T-helper 2 cell treated with Interferon-gamma antibody and Interleukin-4, amounts not matched to agents 5 μg/mL and 100 μg/mL, for 36 hours (primary cell): ENCODE measurements around the gene RGPD3.
"Not testable (repeated sequence)": the region's sequence is repeated elsewhere in the genome, so short reads cannot be mapped to it uniquely, and the experiment has no call there.

Experiments used
- DNase-seq: peaks from one replicate; pipeline ENCODE4 v3.0.0; 2021; ENCODE audit warnings: low spot score
- H3K27ac Mint-ChIP-seq: one replicate; pipeline ENCODE4 v1.8.0; 2021; ENCODE audit warnings: mild to moderate bottlenecking, mixed read lengths
- H3K27me3 Mint-ChIP-seq: one replicate; pipeline ENCODE4 v1.8.0; 2021; ENCODE audit warnings: low read depth, mixed read lengths
- H3K36me3 Mint-ChIP-seq: one replicate; pipeline ENCODE4 v1.8.0; 2021; ENCODE audit warnings: low read depth, mixed read lengths
- H3K4me1 Mint-ChIP-seq: one replicate; pipeline ENCODE4 v1.8.0; 2021; ENCODE audit warnings: low read depth, mixed read lengths
- H3K4me3 Mint-ChIP-seq: one replicate; pipeline ENCODE4 v1.8.0; 2022; ENCODE audit warnings: mild to moderate bottlenecking, moderate library complexity, mixed read lengths
- H3K9me3 Mint-ChIP-seq: one replicate; pipeline ENCODE4 v1.8.0; 2021; ENCODE audit warnings: mixed read lengths

RGPD3 gene

DNA sequence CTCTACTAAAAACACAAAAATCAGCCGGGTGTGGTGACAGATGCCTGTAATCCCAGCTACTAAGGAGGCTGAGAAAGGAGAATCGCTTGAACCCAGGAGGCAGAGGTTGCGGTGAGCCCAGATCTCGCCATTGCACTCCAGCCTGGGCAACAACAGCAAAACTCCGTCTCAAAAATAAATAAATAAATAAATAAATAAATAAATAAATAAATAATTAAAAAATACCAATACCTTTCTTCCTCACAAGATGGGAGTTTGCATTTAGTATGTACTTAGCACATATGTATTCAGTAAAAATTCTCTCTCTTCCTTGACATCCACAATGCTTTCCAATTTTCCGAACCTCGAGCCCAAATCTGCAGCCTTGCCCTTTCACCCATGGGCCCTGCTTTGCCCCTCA is 32.1 kb upstream of the RGPD3 start:
- H3K27me3 Mint-ChIP-seq, H3K4me3 Mint-ChIP-seq, H3K27ac Mint-ChIP-seq, H3K36me3 Mint-ChIP-seq, DNase-seq, H3K4me1 Mint-ChIP-seq, H3K9me3 Mint-ChIP-seq: not testable (repeated sequence)

DNA sequence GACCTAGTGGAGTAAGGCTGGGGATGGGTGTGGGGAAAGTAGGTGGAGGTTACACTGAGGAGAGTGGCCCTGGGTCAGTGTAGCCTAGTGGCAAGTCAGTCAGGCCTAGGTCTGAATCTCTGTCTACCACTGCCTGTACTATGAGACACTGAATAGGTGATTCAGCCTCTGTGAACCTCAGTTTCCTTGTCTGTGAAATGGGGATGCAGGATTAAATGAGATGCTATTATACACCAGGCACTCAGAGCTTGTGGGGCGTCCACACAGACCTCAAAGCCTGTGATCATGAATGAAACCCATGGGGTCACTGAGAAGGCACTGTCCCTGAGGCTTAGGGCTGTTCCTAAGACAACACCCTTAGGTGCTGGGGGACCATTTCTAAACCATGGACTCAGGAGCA is 30.3 kb upstream of the RGPD3 start:
- DNase-seq, H3K36me3 Mint-ChIP-seq, H3K27me3 Mint-ChIP-seq, H3K4me3 Mint-ChIP-seq, H3K27ac Mint-ChIP-seq, H3K4me1 Mint-ChIP-seq, H3K9me3 Mint-ChIP-seq: not testable (repeated sequence)

DNA sequence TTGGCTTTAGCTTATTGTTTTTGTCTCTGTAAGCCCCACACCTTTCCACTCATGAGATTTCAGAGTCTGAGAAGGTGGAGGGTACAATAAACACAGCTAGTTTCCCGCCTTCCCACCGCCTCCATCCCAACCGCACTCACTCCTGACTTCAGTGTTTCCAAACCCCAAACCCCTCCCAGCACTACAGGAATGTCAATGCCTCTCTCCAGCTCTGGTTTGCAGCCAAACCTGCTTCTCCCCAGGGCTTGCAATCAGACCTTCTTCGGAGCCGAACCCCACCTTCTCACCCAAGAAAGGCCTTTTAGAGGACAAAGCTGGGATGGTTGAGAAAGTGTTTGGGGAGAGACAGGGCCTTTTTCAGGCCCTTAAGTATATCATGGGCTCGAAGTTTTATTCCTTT is 24.7 kb upstream of the RGPD3 start:
- H3K4me3 Mint-ChIP-seq, H3K9me3 Mint-ChIP-seq, H3K27ac Mint-ChIP-seq, H3K27me3 Mint-ChIP-seq, DNase-seq, H3K36me3 Mint-ChIP-seq, H3K4me1 Mint-ChIP-seq: not testable (repeated sequence)

DNA sequence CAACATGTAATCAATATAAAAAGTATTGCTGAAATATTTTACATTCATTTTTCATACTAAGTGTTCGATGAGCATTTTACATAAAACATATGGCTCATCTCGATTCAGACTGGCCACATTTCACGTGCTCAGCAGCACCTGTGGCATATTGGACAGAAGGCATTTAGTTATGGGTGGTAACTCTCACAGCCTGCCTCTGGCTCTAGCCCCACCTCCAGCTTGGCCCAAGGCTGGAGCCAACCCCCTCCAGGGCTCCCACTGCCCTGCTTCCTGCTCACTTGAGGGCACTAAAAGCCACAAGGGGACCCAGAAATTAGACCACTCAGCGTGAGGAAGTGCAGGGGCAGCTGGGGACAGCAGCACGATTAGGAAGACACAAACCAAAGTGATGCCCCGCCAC is 24.2 kb upstream of the RGPD3 start:
- H3K27me3 Mint-ChIP-seq = not testable (repeated sequence)

DNA sequence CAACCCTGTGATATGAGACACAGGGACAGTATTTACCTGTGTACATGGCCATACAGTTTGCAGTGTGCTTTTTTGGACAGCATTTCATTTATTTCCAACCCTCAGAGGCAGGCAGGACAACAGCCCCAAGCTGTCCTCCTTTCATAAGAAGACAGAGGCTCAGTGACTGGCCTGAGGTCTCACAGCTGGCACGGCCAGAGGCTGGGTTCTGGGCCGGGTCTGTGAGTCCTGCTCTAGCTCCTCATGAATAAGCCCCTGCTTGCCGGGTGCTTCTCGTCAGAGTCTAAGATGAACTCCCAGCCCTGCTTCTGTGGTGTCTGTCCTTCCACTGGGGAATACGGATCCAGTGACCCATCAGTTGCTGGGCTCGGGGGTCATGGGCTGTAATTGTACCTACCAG is 21.5 kb upstream of the RGPD3 start:
- not testable (repeated sequence) for DNase-seq, H3K27ac Mint-ChIP-seq, H3K4me1 Mint-ChIP-seq, H3K4me3 Mint-ChIP-seq, H3K36me3 Mint-ChIP-seq, H3K9me3 Mint-ChIP-seq
- peaks cover 16% of the 10 kb centered on the region for H3K27me3 Mint-ChIP-seq

More for the DNA sequence above, 24.2 kb upstream of the RGPD3 start:
- not testable (repeated sequence) for H3K4me1 Mint-ChIP-seq, DNase-seq, H3K27ac Mint-ChIP-seq, H3K4me3 Mint-ChIP-seq, H3K36me3 Mint-ChIP-seq, H3K9me3 Mint-ChIP-seq

DNA sequence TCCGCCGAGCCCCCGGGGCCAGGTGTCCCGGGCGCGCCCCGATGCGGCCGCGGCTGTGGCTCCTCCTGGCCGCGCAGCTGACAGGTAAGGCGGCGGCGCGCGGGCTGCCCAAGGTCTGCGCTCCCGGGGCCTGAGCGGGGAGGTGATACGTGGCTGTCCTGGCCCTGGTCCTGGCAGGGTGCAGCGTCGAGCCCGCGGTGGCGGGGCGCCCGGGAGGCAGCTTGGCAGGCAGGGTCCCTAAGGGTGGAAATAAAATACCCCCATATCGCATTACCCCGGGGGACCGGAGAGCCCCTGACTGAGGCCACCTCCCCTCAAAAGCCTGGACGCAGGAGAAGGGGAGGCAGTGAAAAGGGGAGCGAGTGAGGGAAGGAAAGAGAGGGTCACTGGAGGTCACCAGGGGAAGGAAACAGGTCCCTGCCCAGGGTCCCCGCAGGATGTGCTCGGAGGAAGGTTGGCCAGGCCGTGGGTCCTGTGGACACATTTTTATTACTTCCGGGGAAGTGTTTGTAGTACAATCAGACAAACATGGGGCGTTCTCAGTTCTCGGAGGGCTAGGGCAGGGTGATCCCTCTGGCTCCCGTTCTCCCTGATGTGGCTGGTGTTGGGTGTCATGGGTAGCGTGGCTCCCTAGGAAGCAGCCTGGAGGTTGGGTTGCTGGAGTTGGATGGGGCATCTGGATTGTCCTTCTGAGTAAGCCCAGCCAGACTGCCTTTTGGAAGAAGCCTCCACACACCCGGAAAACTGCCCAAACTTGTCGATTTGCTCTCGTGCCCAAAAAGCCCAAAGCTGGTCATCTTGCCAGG is 19.4 kb upstream of the RGPD3 start:
- not testable (repeated sequence) for H3K36me3 Mint-ChIP-seq, H3K4me1 Mint-ChIP-seq, H3K27ac Mint-ChIP-seq

DNA sequence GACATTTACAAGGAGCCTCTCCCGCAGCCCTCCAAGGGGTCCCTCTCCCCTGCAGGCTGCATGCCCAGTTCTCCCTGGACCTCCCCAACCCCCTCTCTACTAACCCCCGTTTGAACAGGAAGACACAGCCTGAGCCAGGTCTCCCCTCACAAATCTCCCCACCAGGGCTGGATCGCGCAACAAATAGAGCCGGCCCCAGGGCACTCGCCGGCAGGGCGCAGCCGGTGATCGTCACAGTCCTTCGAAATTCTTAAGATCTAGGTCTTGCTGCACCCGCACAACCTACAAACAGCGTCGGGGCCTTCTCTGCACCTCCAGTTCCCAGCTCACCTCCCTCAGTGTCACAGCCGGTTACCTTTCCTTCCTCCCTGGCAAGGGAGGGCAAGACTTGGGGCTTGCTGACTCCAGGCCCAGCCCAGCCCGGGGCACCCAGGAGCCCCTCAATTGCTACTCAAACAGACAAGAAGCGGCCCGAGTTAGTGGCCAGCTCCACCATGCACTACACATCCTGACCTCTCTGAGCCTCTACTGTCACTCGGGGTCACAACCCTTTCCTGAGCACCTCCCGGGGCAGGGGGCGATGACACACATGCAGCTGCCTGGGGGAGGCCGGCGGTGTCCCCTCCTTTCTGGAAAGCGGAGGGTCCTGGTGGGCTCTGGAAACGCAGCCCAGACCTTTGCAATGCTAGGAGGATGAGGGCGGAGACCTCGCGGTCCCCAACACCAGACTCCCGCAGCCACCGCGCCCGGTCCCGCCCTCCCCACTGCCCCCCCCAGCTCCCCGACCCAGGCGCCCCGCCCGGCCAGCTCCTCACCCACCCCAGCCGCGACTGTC is 18.6 kb upstream of the RGPD3 start, which contains the start of gene CD8B2:
CD8B2 (plus strand) TSS at position 814 of the 835 bp plus-strand sequence. CDS start 63 bp downstream, outside the sequence.
- H3K36me3 Mint-ChIP-seq, H3K9me3 Mint-ChIP-seq, DNase-seq: not testable (repeated sequence)

More for the DNA sequence above, 19.4 kb upstream of the RGPD3 start:
- DNase-seq, H3K9me3 Mint-ChIP-seq, H3K4me3 Mint-ChIP-seq: not testable (repeated sequence)
- peaks cover 16% of the 10 kb centered on the region for H3K27me3 Mint-ChIP-seq

DNA sequence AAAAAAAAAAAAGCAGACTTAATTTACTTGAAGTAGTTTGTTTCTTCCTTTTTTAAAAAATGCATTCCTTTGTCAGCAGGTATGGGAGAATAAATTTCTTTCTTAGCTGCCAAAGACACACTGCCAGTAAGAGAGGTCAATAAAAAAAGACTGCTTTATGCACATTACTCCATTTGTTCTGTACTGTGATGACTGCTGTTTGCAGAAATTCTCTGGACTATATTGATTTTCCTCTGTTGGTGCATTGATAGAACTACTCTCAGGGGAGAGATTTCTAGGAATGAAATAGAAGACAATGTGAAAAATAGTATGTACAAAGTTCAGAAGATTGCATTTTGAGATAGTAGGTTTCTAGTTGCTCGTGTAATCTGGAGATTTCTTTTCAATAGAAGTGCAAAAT is 11.3 kb upstream of the RGPD3 start:
- H3K9me3 Mint-ChIP-seq, H3K27ac Mint-ChIP-seq, H3K4me1 Mint-ChIP-seq, H3K36me3 Mint-ChIP-seq, H3K4me3 Mint-ChIP-seq, H3K27me3 Mint-ChIP-seq, DNase-seq: not testable (repeated sequence)

More for the DNA sequence above, 18.6 kb upstream of the RGPD3 start, which contains the start of gene CD8B2:
- H3K27ac Mint-ChIP-seq, H3K4me1 Mint-ChIP-seq, H3K4me3 Mint-ChIP-seq: not testable (repeated sequence)
- peaks cover 16% of the 10 kb centered on the region for H3K27me3 Mint-ChIP-seq

DNA sequence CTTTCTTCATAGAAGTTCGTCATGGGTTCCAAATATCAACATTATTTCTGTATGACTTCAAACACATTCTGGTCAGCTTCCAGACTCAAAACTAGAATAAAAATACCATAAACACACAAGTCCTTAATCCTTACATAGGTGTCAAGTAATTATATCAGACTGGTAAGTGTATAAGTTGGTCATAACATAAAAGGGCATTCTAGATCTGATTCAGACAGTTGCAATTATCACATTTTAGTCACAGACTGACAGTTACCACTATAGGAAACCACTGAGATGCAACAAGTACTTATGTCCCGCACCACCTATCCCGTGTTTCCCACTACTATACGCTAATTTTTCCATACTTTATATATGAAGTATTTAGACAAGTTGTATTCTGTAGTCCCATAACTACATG is 9.4 kb upstream of the RGPD3 start:
- H3K27ac Mint-ChIP-seq, H3K36me3 Mint-ChIP-seq, H3K4me1 Mint-ChIP-seq, H3K4me3 Mint-ChIP-seq, H3K9me3 Mint-ChIP-seq, DNase-seq, H3K27me3 Mint-ChIP-seq: not testable (repeated sequence)

DNA sequence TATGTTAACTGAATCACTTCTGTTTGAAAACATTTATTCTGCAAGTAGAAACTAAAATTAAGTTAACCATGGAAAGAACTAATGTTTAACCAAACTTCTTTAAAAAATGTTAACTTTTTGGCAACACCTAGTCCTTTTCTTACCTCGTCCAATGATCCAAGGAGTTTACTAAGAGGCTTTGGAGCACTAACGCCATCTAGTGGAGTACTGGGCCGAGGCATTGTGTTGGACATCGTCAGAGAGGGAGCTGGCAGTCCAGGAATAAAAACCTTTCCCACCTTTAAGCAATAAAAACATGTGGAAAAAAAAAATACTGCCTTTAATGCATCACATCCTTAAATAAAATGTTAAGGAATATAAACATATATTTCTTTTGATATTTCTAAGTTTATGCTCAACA is 2.4 kb upstream of the RGPD3 start:
- not testable (repeated sequence) for H3K4me1 Mint-ChIP-seq, H3K27ac Mint-ChIP-seq, H3K36me3 Mint-ChIP-seq, H3K27me3 Mint-ChIP-seq, H3K9me3 Mint-ChIP-seq, H3K4me3 Mint-ChIP-seq, DNase-seq

DNA sequence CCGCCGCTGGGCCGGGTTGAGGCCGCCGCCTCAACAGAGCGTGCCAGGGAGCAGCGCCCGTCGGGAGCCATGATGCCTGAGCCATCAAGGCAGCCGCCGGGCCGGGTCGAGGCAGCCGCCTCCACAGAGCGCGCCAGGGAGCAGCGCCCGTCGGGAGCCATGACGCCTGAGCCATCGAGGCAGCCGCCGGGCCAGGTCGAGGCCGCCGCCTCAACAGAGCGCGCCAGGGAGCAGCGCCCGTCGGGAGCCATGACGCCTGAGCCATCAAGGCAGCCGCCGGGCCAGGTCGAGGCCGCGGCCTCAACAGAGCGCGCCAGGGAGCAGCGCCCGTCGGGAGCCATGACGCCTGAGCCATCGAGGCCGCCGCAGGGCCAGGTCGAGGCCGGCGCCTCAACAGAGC is 697 bp downstream of the RGPD3 start:
- H3K27ac Mint-ChIP-seq, H3K9me3 Mint-ChIP-seq, H3K4me1 Mint-ChIP-seq, H3K27me3 Mint-ChIP-seq, H3K4me3 Mint-ChIP-seq, H3K36me3 Mint-ChIP-seq, DNase-seq: not testable (repeated sequence)

DNA sequence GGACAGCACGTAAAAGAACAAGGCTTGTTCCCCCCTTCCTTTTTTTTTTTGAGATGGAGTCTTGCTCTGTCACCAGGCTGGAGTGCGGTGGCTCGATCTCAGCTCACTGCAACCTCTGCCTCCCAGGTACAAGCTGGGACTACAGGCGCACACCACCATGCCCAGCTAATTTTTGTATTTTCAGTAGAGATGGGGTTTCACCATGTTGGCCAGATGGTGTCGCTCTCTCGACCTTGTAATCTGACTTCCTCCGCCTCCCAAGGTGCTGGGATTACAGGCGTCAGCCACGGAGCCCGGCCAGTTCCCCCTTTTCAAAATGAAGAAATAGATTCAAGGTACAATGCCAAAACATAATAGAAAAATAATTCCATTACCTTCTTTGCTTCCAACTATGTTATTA is 6.3 kb downstream of the RGPD3 start:
- H3K36me3 Mint-ChIP-seq, H3K9me3 Mint-ChIP-seq, H3K4me1 Mint-ChIP-seq, H3K4me3 Mint-ChIP-seq, H3K27ac Mint-ChIP-seq, H3K27me3 Mint-ChIP-seq, DNase-seq: not testable (repeated sequence)

DNA sequence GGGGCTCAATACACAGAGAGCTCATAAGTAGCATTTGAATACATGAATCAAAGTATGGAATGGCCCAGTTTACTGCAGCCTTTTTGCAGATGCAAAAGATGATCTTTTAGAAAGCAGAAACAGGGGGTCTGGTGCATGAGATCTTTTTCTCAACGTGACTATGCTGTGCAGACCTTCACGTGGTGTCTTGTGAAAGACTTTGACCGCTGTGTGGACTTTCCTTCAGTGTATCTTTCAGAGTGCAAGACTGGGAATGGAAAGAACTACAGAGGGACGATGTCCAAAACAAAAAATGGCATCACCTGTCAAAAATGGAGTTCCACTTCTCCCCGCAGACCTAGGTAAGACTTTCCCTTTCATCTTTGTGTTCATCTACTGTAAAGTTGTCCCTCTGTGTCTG is 77.5 kb downstream of the RGPD3 start:
- H3K27me3 Mint-ChIP-seq, H3K27ac Mint-ChIP-seq, H3K4me3 Mint-ChIP-seq, H3K9me3 Mint-ChIP-seq, H3K4me1 Mint-ChIP-seq, H3K36me3 Mint-ChIP-seq, DNase-seq: not testable (repeated sequence)

DNA sequence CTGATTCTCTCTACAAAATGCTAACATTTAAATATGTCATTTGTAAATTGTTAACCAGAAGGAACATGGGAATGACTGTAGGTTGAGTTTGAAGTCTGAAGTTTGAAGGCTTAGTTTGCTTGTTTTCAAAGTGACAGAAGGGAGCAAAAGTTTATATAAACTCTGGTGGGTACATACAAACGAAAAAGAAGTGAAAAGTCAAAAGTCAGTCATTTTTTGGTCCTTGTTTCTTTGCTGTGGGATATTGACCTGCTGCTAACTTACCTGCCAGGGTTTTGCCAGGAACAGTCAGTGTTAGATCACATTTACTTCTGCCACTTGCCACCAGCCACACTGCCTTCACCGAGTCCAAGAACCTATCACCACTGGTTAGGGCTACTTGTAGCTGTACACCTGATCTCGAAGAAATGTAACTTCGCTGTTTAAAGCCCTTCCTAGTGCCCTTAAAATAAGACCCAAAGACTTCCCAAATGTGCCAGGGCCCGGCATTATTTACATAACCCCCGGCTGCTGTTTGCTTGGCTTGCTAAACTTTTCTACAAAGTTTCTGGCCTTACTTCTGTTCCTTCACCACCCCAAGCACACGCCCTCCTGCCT is 79.3 kb downstream of the RGPD3 start:
- H3K36me3 Mint-ChIP-seq, H3K27ac Mint-ChIP-seq, DNase-seq: not testable (repeated sequence)

More for the DNA sequence above, 79.3 kb downstream of the RGPD3 start:
- H3K4me3 Mint-ChIP-seq, H3K4me1 Mint-ChIP-seq, H3K9me3 Mint-ChIP-seq: not testable (repeated sequence)
- H3K27me3 Mint-ChIP-seq = peaks cover 11% of the 10 kb centered on the region
